HG02973 (cell line): ENCODE results near the gene RTF1.
A peak's percentile ranks its signal among the peaks of the same experiment; 100 is the strongest.
"Not testable (repeated sequence)": the region's sequence is repeated elsewhere in the genome, so short reads cannot be mapped to it uniquely, and the experiment has no call there.

ENCODE experiments used
- ATAC-seq: cut with Tn5 transposase; IDR thresholded peaks from one replicate; pipeline ENCODE4 v1.9.1; 2021; ENCODE audit warnings: moderate library complexity; ENCODE audit not compliant: unreplicated experiment

RTF1 gene

DNA sequence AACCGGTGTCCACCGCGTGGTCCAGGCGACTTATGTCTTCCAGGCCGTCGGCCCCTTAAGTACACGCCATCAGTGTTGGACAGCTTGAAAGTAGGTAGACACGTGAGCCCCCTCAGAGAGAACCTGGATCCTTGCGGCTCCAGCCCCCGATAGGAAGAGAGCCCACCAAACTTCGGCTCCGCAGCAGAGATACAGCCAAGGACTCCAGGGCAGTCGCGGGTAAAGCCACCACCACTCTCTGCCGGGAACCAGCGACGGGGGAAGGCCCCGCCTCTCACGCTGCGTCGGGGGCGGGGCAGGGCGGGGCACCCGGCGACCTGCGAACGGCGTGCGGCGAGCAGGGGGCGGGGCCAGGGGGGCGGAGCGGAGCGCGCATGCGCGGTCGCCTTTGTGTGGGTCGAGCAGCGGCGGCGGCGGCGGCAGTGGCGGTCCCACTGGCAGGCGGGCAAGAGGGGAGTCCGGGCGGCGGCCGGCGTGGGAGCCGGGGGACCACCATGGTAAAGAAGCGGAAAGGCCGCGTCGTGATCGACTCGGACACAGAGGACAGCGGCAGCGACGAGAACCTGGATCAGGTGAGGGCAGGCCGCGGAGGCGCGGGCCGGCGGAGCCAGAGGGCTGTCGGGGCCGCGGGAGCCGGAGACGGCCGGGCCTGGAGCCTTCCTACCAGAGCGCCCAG lies at the start of gene RTF1:
Gene RTF1 (plus strand): TSS at position 354 of the 676 bp plus-strand sequence. CDS start 21 bp downstream, at position 375.
- peak; percentile 68 for ATAC-seq

DNA sequence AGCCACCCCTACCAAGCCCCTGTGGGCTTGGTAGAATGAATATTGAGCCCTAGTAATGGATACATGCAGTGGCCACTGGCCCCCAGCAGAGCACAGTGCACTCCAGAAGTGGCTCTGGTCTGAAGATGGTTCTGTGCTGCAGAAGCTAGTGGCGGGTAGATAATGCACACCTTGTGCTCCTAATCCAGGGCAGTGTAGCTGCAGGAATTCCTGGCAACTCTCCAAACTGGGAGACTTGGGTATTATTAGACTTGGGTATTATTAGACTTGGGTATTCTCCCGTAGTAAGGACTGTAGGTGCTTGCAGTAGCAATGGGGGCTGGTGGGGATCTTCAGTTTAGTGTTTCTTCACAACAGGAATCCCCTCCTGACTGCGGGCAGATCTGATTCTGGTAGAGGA lies 49.5 kb upstream of the RTF1 start:
- ATAC-seq: no peak

DNA sequence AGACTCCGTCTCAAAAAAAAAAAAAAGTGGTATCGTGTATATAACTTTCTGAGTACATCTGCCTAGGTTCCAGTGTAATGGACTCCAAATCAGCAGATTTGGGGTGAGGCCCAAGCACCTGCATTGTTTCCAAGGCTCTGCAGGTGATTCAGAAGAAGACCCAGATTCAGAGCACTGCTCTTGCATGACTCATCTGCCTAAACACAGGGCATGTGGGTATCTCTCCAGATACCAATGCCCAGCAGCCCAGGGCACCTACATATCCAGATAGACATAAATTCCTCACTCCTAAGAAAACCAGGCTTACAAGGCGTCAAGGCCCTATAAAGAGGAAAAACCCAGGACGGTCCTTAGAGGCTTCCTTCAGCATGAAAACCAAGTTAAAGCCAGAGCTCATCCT lies 38.9 kb upstream of the RTF1 start:
- no peak for ATAC-seq

DNA sequence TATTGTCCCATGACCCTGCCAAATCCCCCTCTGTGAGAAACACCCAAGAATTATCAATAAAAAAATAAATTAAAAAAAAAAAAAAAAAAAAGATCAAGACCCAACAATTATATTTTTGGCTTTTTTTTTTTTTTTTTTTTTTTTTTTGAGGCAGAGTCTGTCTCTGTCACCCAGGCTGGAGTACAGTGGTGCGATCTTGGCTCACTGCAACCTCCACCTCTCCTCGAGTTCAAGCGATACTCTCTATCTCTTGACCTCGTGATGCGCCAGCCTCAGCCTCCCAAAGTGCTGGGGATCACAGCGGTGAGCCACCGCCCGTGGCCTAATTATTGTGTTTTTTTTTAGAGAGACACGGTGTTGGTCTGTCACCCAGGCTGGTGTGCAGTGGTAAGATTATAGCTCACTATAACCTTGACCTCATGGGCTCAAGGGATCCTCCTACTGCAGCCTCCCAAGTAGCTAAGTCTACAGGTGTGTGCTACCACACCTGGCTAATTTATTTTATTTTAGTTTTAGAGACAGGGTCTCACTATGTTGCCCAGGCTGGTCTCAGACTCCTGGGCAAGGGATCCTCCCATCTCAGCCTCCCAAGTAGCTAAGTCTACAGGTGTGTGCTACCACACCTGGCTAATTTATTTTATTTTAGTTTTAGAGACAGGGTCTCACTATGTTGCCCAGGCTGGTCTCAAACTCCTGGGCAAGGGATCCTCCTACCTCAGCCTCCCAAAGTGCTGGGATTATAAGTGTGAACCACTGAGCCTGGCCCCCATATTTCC lies 32.7 kb upstream of the RTF1 start:
- not testable (repeated sequence) for ATAC-seq

DNA sequence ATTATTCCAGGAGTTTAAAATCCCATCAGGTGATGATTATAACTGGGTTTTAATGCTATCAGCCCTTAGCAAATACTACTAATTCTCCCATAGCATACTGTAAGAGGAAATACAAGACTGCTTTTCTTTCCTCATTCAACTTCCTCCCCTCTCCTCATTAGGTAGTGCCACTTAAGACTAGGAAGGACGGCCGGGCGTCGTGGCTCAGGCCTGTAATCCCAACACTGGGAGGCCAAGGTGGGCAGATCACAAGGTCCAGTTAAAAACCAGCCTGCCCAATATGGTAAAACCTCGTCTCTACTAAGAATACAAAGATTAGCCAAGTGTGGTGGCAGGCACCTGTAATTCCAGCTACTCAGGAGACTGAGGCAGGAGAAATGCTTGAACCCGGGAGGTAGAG lies 29.2 kb upstream of the RTF1 start:
- no peak for ATAC-seq

DNA sequence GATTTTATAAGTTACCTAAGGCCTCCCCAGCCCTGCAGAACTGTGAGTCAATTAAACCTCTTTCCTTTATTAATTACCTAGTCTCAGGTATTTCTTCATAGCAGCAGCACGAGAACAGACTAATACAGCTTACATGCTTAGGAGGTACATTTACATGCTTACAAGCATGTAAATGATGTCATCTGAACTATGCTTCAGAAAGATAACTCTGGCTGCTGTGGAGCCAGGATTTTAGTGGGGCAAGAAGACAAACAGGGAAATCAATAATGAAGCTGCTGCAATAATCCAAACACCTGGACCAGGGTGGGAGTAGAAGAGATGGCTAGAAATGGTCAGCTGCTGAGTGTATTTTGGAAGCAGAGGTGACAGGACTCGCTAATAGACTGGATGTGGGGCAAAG lies 24.2 kb upstream of the RTF1 start:
- no peak for ATAC-seq

DNA sequence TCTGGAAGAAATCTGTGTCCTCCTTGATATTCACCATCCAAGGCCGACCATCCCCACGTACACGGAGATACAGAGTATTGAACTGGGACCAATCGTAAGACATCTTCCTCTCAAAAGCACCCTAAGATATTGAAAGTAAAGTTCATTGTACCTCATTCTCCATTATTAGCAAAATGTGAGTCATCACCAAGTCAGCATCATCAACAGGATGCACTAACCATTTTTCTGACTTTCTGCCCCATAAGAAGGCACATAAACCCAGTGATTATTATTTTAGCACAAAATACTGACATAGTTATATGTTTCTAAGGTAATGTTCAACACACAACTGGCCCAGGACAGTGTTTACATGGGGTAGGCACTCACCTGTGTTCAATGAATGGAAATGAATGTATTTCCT lies 22.0 kb upstream of the RTF1 start:
- no peak for ATAC-seq

DNA sequence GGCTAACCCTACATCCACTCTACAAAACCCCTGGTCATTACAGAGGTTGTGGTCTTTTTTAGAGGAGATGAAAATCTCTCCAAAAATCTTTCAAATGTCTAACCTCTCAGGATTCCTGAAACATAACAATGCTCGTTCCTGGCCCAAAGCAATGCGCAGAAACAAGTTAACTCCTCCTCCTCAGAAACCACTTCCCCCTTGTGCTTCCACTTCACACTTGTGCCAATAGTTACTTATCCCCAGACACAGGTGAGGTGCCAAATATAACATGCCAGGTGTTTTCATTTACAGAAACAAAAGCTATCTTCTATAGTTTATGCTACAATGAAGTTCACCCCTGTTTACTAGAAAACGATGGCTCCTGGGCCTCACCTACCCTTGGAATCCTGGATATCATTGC lies 20.8 kb upstream of the RTF1 start:
- no peak for ATAC-seq

DNA sequence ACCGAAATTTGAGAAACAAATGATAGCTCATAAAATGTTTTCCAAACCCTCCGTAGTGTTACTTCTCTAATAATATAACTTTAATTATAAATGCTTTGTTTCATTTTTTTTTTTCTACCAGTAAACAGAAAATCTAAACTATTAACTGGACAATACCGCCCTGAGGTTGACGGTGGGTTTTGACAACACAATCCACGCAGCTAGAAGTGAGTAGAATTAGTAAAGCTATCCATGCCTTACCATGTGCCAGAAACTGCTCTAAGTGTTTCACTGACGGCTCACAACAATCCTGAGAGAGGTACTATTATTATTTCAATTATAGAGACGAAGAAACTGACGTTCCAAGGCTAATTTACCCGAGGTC lies 15.0 kb upstream of the RTF1 start:
- ATAC-seq: peak; percentile 20

DNA sequence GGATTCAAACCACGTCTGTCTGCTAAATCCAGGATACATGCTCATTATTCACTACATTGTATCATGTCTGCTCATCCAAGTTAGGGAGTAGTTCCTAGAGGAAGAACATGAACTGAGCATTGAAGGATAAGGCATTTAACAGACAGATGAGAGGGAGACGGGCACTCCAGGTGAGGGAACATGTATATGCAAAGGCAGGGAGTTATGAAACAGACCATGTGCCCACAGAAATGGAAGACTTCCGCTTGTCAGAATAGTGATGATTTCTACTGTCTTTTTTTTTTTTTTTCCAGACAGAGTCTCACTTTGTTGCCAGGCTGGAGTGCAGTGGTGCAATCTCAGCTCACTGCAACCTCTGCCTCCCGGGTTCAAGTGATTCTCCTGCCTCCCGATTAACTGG lies 9.6 kb upstream of the RTF1 start:
- ATAC-seq: no peak

DNA sequence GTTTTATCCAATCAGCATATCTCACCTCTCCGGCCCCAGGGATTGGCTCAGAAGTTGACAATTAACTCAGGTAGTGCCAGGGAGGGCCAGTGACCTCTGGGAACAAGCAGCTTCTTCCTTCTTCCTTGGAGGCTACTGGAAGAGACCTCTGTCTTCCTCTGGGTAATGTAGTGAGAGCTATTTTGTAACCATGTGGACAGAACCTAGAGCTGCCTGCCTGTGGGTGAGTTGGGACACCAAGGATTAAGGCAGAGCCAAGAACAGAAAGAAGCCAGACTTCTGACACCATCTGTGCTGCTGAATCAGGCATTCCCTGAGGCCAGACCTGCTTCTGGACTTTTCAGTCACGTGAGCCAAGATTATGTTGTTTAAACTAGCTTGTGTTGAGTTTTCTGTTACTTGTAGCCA lies 8.7 kb upstream of the RTF1 start:
- ATAC-seq: no peak

DNA sequence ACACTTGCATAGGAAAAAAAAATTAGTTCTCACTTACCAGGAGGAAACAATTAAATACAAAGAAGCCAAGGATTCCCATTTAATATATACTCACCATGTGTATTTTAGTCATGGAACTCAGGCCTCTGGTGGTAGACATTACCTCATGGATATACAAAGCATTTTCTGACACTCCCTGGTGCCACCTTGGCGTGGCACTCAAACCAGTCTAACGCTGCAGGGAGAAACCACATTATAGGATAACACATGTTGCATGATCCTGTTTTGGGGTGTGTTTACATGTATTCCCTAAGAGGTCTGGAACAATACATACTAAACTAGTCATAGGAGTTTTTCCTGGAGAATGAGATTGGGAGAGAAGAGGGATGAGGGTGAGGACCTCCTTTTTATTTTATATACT lies 5.9 kb upstream of the RTF1 start:
- ATAC-seq: no peak

DNA sequence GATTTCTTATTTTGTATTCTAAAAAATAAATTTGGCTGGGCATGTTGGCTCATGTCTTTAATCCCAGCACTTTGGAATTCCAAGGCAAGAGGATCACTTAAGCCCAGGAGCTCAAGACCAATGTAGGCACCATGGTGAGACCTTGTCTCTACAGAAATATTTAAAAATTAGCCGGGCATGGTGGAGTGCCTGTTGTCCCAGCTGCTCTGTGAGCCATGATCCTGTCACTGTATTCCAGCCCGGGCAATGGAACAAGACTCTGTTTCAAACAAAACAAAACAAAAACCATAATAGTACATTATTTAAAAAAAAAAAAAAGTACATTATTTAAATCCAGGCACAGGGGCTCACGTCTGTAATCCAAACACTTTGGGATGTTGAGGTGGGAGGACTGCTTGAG lies 5.5 kb upstream of the RTF1 start:
- no peak for ATAC-seq

DNA sequence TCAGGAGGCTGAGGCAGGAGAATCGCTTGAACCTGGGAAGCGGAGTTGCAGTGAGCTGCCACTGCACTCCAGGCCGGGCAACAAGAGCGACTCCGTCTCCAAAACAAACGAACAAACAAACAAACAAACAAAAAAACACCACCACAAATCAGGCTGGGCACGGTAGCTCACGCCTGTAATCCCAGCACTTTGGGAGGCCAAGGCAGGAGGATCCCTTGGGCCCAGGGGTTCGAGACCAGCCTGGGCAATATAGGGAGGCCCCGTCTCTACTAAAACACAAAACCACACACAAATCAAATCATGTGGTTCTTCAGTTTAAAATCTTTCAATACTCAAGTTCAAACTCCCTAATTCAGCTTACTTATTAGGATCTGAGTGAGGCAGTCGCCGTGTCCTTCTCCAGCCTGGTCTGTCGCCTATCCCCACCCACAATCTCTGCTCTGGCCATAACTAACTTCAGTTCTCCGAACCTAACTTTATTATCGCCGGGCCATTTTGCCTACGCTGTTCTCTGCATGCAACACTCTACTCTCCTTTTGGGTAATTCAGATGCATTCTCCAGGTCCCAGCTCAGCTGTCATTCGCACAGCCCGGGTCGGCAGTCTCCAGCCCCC lies 660 bp upstream of the RTF1 start:
- no peak for ATAC-seq

DNA sequence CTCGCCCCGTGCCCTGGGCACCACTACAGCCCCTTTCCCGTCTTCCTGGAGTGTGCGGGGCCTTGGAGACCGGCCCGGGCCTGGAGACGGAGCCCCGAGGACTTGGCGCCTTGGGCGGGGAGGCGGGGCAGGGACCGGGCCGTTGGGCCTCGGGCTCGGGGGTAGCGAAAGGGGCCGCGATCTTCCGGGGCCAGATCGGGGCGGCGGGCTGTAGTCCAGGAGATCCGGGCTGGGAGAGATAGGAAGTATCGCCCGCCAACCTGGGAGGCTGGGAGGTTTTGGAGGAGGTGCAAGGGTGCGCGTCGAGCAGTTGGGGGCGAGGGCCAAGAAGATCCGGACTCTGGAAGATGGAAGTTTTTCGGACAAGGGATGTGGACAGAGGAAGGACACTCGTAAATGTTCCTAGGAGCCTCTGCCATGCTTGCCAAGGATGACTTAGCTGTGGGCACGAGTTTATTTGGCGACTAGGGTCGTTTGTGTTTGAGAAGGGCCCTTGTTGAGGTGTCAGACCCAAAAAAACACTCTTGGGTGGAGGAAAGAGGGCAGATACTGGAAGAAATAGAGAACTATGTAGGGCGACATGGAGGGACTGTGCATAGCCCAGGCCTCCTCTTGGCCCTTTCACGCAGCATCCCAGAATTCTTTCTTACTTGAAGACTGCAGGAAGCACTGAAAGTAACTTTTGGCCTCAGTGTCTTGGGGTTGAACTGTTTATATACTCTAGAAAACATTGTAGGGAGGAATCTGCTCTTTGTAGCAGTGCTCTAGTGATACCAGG lies 712 bp downstream of the RTF1 start:
- peak; percentile 39 for ATAC-seq

DNA sequence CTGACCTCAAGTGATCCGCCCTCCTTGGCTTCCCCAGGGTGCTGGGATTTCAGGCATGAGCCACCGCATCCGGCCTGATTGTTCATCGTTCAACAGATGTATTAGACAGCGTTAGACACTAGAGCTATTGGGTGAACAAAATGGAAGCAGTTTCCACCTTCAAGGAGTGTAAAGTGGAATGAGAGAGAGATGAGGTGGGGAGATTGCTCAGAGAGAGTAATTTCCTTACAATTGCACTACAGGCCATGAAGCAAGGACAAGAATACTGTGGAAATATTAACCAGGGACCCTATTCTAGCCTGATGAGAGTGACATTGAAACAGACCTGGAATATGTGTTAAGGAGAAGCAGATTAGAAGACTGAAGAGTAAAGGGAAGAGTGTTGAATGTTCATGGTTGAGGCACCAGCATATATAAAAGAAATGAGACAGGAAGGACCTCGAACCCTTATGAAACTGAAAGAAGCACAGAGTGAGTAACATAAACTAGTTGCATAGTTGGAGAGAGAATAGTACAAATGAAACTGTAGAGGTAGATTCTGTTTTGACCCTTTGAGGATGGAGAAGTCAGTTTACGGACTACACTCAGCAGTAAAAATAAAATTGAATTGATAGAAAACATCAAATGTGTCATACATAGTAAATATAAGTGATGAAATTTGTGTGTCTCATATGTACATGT lies 7.2 kb downstream of the RTF1 start:
- ATAC-seq: peak; percentile 71

DNA sequence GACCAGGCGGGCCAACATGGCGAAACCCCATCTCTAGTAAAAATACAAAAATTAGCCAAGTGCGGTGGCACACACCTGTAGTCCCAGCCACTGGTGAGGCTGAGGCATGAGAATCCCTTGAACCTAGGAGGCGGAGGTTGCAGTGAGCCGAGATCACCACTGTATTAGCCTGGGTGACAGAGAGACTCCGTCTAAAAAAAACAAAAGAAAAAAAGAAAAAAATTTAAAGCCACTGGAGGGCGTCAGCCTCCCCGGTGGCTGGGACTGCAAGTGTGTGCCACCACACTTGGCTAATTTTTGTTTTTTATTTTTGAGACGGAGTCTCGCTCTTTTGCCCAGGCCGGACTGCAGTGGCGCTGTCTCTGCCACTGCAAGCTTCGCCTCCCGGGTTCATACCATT lies 7.9 kb downstream of the RTF1 start:
- no peak for ATAC-seq

DNA sequence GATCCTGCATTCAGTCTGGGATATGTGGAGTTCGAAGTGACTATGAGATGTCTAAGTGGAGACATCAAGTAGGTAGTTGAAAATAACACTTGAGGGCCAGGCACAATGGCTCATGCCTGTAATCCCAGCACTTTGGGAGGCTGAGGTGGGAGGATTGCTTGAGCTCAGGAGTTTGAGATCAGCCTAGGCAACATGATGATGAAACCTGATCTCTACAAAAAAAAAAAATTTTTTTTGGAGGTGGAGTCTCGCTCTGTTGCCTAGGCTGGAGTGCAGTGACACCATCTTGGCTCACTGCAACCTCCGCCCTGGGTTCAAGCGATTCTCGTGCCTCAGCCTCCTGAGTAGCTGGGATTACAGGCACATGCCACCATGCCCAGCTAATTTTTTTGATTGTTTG lies 9.0 kb downstream of the RTF1 start:
- ATAC-seq: not testable (repeated sequence)

DNA sequence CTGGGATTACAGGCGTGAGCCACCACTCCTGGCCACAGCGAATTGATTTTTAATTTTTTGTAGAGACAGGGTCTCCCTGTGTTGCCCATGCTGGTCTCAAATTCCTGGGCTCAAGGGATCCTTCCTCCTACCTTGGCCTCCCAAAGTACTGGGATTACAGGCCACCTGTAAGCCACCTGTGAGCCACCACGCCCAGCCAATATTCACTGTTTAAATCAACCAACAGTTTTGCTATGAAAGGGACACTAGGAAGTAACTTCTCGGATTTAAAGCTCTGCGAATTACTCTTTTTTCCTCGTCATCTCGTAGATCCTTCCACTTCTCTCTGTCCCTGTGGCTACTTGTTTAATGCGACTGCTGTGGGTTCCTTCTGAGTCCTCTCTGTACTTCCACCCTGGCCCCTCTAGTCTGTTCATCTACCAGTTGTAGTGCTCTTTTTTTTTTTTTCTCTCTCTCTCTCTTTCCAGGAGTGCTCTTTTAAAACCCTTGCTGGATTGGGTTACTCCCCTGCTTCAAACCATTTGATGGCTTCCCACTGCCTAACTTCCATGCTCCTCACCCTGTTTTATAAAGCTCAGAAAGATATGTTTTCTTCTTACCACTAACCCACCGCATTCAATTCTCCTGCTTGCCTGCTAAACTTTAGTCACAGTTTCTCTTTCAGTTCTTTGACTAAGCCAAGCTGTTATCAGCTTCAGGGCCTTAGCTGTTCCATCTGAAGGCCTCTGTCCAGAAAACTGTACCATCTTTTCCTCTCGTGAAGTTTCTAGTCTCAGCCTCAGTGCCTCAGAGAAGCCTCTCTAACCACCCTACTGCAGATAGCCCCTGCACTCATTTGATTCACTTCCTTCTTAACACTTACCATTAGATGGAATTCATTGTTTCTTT lies 12.4 kb downstream of the RTF1 start:
- ATAC-seq: peak; percentile 79
